Suprapubic skin (tissue), 4 donors: ENCODE measurements around the gene MOCOS. TPM values are rescaled to one million over a fixed set of nuclear protein-coding genes. Genes with fewer than 3 reads are reported as not detected.

ENCODE experiments used
- DNase-seq, 2 donors: peaks; one replicate each; pipeline ENCODE4 v3.0.0-alpha.2; 2019; ENCODE audit warnings: low spot score in 2 of 2
- H3K27ac ChIP-seq: fragments of 200-600 bp; sonication (generic); one replicate; pipeline ENCODE4 v1.5.1; 2019
- H3K27me3 ChIP-seq: fragments of 200-600 bp; sonication (generic); one replicate; pipeline ENCODE4 v1.5.1; 2019
- H3K36me3 ChIP-seq: fragments of 200-600 bp; sonication (generic); one replicate; pipeline ENCODE4 v1.5.1; 2019
- H3K4me1 ChIP-seq: fragments of 200-600 bp; sonication (generic); one replicate; pipeline ENCODE4 v1.5.1; 2019
- H3K4me3 ChIP-seq: fragments of 200-600 bp; sonication (generic); one replicate; pipeline ENCODE4 v1.5.1; 2019; ENCODE audit warnings: mild to moderate bottlenecking
- H3K9me3 ChIP-seq: fragments of 200-600 bp; sonication (generic); one replicate; pipeline ENCODE4 v1.5.1; 2019
- CTCF ChIP-seq, 2 donors: fragments of 200-600 bp in 1 of 2; fragments of 450-650 bp in 1 of 2; sonication (generic) in 1 of 2; IDR thresholded peaks; one replicate each; pipeline ENCODE4 v1.5.1; 2016 to 2019; ENCODE audit warnings: antibody characterized with exemption in 2 of 2, mild to moderate bottlenecking in 1 of 2, moderate library complexity in 1 of 2
- EP300 ChIP-seq: sonication (generic); formaldehyde crosslinking; IDR thresholded peaks from one replicate; pipeline ENCODE4 v1.6.1; 2017; ENCODE audit warnings: antibody characterized with exemption
- POLR2A ChIP-seq, 2 donors: fragments of 450-650 bp; IDR thresholded peaks; one replicate each; pipeline ENCODE4 v1.6.1; 2017; ENCODE audit warnings: antibody characterized with exemption in 2 of 2, mild to moderate bottlenecking in 2 of 2, moderate library complexity in 2 of 2
- POLR2AphosphoS5 ChIP-seq, 3 donors: sonication (generic); formaldehyde crosslinking; IDR thresholded peaks; one replicate each; pipeline ENCODE4 v1.6.1; 2017; ENCODE audit warnings: antibody characterized with exemption in 3 of 3
- WGBS: methylation state at CpG from one replicate; pipeline ENCODE4 v1.1.5; 2018; 5-methylcytosine and 5-hydroxymethylcytosine counted together
- total RNA-seq, 4 donors: library from RNA; depleted of rRNA; stranded (reverse); fragments of >200 nt; gene quantifications; one replicate each; pipeline ENCODE4 v1.1.0, GENCODE V29; 2016

The MOCOS gene
- total RNA-seq, 4 donors from 2014 or later = 4.6 to 9.2 (median 6.4) TPM

- Histone ChIP-seq H3K4me1 (no peaks in the 10 kb centered on the region), H3K27ac (no peak overlapping the region), H3K36me3 (no peaks in the 10 kb centered on the region), H3K9me3 (no peaks in the 10 kb centered on the region), H3K4me3 (no peak overlapping the region), H3K27me3 (no peaks in the 10 kb centered on the region)
- DNase-seq = no peak
- TF ChIP-seq EP300 (no peak), POLR2A (IDR thresholded peaks at IDR 0.05) (no peak), POLR2AphosphoS5 (IDR thresholded peaks at IDR 0.05) (no peak), CTCF (IDR thresholded peaks at IDR 0.05) (no peak)
Measured at GRCh38 chr18:36197511-36198166, 10.3 kb downstream of the MOCOS start.

- Histone ChIP-seq H3K27me3 (no peaks in the 10 kb centered on the region), H3K4me1 (no peaks in the 10 kb centered on the region), H3K4me3 (no peak overlapping the region), H3K36me3 (no peaks in the 10 kb centered on the region), H3K9me3 (no peaks in the 10 kb centered on the region), H3K27ac (no peak overlapping the region)
- 93% methylated on average over 20 of the region's 22 CpGs for WGBS
- TF ChIP-seq POLR2AphosphoS5 (IDR thresholded peaks at IDR 0.05) (no peak), EP300 (no peak), POLR2A (IDR thresholded peaks at IDR 0.05) (no peak), CTCF (IDR thresholded peaks at IDR 0.05) (no peak)
- no peak for DNase-seq
Measured at GRCh38 chr18:36199691-36200295, 12.5 kb downstream of the MOCOS start.

GRCh38 chr18:36200354-36200771 is 13.1 kb downstream of the MOCOS start:
- TF ChIP-seq POLR2AphosphoS5 (IDR thresholded peaks at IDR 0.05) = no peak
- TF ChIP-seq POLR2A (IDR thresholded peaks at IDR 0.05) = no peak
- TF ChIP-seq EP300 = no peak
- no peak for TF ChIP-seq CTCF (IDR thresholded peaks at IDR 0.05)
- Histone ChIP-seq H3K4me3 (no peak overlapping the region), H3K4me1 (no peaks in the 10 kb centered on the region), H3K27me3 (no peaks in the 10 kb centered on the region), H3K27ac (no peak overlapping the region), H3K36me3 (no peaks in the 10 kb centered on the region), H3K9me3 (no peaks in the 10 kb centered on the region)
- DNase-seq = no peak

- Histone ChIP-seq H3K27me3 (no peaks in the 10 kb centered on the region), H3K9me3 (no peaks in the 10 kb centered on the region), H3K36me3 (no peaks in the 10 kb centered on the region), H3K4me3 (no peak overlapping the region), H3K4me1 (no peaks in the 10 kb centered on the region), H3K27ac (no peak overlapping the region)
- no peak for DNase-seq
- 95% methylated on average over 2 of the region's 2 CpGs for WGBS
- TF ChIP-seq POLR2AphosphoS5 (IDR thresholded peaks at IDR 0.05) (no peak), POLR2A (IDR thresholded peaks at IDR 0.05) (no peak), CTCF (IDR thresholded peaks at IDR 0.05) (no peak), EP300 (no peak)
Measured at GRCh38 chr18:36201765-36202164, 14.5 kb downstream of the MOCOS start.

- WGBS = 83% methylated on average over 7 of the region's 7 CpGs
Measured at GRCh38 chr18:36203360-36203895, 16.1 kb downstream of the MOCOS start.

More at GRCh38 chr18:36203360-36203895, 16.1 kb downstream of the MOCOS start:
- Histone ChIP-seq H3K9me3 (no peaks in the 10 kb centered on the region), H3K4me1 (no peaks in the 10 kb centered on the region), H3K27me3 (no peaks in the 10 kb centered on the region), H3K36me3 (no peaks in the 10 kb centered on the region), H3K27ac (no peak overlapping the region), H3K4me3 (no peak overlapping the region)
- TF ChIP-seq POLR2A (IDR thresholded peaks at IDR 0.05) (no peak), EP300 (no peak), POLR2AphosphoS5 (IDR thresholded peaks at IDR 0.05) (no peak), CTCF (IDR thresholded peaks at IDR 0.05) (no peak)
- no peak for DNase-seq
